GM19023 (cell line): ENCODE data around the gene LRRK1.
"Not testable (repeated sequence)": the region's sequence is repeated elsewhere in the genome, so short reads cannot be mapped to it uniquely, and the experiment has no call there.

Source experiments
- ATAC-seq: cut with Tn5 transposase; IDR thresholded peaks from one replicate; pipeline ENCODE4 v1.9.1; 2021; ENCODE audit warnings: mild to moderate bottlenecking, moderate library complexity; ENCODE audit not compliant: unreplicated experiment

LRRK1 gene

DNA sequence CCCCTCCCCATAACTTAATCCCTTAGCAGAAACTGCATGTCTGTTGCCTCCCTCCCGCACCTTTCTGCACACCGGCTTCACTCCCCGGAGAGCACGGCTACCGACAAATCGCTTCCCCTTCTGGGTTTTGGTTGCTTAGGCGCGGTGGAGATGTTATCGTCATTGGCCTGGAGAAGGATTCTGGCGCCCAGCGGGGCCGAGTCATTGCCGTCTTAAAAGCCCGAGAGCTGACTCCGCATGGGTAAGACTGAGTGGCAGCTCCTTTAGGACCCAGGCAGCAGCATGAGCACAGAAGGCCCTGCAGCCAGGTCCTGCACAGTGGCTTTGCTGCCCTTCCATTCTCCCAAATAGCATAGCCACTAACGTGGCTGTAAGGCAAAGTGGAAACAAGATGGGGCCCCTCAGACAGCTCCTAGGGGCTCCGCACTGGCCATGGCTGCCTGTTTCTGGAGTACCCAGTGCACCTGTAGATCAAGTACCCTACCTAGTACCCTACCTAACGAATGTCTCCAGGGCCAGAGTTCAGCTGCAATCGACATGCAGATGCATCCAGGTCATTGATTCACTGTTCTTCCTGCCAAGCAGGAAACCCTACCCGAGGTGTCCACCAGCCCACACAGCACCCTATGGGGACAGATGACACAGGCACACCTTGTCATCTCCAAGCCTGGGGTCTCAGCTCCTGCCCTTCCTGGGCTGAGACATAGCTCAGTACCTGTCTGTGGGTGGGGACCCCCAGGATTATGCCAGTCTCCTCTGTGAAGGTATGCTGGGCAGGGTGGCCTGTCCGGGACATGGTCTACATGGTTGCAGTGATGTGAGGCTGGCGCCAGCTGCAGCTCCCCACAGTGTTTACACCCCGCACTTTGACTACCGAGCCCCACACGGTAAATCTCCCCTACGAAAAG is 147.6 kb downstream of the LRRK1 start:
- ATAC-seq, result no peak

DNA sequence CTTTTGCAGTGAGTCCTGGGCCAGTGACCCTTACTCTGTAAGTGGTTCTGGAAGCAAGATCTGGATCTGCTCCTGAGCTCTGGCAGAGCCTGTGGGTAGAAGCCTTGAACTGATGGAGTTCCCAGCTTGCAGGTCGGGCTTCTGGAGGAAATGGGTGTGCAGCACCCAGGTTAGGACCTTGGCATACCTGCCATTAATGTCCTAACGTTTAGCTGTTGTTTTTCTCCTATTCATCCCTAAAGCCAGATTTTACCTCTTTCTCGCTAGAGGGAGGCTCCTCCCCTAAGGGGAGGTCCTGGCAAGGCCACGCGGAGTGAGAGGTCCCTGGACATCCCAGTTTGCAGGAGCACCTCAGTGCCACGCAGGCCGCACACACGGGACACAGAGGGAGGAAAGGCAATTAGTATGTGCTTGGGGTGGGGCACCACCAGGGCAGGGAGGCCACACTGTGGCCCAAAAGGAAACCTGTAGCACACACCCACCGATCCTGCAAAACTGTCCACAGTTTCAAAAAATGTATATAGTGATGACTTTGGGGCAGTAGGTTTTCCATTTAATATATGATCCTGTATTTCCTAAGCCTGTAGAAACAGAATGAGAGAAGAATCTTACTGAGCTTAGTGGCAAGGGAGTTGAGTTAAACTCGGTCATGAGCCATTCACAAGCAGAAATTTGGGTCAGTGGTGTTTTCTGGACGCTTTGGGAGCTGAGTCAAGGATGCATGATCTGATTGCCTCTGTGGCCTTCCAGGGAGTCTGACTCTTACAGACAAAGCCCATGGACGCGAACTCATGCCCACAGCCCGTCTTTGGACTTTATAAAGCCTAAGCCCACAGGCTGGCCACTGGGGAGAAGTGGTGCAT is 148.7 kb downstream of the LRRK1 start:
- no peak for ATAC-seq

DNA sequence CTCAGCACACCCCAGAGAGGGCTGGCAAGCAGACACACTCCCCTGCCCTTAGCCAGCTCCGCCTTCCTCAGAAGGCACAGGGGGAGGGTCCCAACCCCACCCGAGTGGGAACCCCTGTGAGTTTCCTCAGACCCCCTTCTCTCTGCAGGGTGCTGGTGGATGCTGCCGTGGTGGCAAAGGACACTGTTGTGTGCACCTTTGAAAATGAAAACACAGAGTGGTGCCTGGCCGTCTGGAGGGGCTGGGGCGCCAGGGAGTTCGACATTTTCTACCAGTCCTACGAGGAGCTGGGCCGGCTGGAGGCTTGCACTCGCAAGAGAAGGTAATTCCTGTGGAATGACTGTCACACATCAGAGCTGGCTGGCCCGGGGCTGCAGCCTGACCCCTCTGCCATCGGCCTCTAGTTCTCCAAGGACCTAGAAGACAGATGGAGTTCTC is 149.4 kb downstream of the LRRK1 start:
- ATAC-seq, result no peak

DNA sequence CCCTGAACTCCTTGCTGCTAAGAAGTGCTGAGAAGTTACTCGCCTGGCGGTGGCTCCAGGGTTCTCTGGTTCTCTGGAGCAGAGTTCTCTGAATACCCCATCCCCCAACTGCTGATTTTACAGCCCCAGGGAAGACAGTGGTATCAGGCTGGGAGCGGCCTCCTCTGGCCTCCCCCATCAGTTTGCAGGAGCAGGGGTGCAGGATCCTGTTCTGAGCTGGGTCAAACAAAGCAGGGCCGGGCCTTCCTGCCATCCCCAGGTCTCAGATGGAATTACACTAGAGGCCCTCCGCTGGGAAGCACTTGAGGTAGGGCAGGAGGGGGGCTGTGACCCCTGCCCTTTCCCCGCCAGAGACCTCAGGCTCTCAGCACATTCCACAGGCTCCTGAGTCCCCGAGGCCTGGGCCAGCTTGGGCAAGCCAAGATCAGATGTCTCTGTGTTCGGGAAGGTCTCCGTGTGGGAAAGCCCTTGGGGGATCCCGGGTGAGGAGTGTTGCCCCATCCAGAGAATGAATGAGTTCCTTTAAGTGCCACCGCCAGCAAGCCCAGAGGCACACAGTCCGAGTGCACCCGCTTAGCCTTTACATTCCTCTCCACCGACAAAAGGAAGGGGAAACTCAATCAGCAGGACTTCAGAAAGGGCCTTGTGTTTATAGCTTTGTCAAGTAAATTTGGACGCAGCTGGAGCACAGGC is 149.9 kb downstream of the LRRK1 start:
- no peak for ATAC-seq

DNA sequence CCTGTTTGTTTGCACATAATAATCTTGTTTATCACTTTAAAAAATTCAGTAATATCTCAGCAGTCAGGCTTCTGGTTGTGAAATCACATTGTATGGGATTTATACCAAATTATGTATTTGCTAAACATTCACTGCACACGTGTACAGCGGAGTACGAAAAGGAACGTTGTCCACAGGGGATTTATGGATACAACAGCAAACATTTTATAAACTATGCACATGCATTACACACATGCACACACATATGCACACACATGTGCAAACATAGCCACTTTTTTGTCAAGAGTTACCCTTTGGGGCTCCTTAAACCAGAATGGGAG is 150.5 kb downstream of the LRRK1 start:
- ATAC-seq, result no peak

DNA sequence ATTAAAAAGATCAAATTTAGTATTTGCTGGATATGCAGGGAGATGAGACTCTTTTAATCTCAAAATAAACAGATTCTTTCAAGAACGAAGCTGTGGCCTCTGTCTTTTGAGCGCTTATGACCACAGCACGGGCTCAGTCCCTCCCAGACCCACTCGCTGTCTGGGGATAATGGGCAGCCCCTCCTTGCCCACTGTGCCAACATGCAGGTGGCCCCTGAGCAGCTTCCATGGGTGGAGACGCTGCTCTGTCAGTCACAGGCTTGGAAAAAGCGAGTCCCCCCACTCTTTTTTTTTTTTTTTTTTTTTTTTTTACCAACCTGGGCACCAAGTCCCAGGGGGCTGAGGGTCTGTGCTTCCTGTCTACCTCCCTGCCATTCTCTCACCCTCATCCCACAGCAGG is 150.9 kb downstream of the LRRK1 start:
- no peak for ATAC-seq

DNA sequence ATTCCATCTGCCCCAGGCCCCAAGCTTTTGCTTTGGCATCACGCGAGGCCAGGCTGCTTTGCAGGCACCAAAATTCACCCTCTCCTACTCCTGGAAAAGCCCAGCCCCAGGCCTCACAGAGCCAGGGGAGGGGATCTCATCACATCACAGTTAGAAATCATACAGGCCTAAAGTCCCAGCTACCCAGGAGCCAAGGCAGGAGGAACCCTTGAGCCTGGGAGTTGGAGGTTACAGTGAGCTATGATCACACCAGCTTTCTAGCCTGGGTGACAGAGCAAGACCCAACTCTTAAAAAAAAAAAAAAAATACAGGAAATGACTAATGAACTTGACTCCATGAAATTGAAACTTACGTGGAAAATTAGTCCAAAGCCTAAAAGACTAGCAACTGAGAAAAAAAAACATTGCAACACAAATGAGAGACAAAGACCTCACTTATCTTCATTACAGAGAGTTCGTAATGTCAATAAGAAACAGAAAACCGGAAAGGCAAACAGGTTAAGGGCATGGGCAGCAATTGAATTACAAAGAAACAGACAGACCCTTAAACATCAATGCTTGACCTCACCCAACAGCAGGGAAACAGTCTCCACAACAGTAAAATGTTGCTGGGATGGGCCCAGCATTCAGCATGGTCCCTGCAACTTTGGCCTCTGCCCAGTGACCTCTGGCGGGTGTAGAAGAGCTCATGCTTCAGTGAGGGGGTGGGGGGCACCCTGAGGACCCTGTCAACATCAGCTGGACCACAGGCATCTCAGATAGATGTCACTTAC is 151.5 kb downstream of the LRRK1 start:
- ATAC-seq, result no peak

DNA sequence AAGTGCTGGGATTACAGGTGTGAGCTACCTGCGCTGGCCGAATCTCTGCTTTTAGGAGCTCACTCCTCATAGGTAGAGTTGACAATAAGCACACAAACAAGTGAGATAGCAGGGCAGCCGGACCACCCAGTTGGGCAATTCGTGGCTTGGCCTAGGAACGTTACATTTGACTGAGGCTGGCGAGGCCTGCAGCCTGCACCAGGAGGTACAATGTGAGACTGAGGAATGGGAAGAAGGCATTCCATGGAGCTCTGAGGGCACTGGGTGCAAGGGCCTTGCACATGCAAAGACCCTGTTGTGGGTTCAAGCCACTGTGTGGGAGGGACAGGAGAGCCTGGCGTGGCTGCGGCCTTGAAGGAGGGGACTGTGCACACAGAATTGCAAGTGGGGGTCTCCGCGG is 152.5 kb downstream of the LRRK1 start:
- ATAC-seq, result no peak

DNA sequence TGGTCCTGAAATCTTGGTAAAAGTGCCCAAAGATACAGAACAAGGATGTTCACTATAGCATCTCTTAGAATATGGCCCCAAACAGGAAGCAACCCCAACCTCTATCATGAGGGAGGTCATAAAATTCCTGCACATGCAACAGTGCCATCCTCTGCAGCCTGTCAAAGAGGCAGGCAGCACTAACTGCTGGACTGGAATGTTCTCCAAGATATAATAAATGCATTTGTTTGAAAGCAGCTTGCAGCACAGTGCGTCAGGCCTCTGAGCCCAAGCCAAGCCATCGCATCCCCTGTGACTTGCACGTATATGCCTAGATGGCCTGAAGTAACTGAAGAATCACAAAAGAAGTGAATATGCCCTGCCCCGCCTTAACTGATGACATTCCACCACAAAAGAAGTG is 153.1 kb downstream of the LRRK1 start:
- ATAC-seq, result not testable (repeated sequence)

DNA sequence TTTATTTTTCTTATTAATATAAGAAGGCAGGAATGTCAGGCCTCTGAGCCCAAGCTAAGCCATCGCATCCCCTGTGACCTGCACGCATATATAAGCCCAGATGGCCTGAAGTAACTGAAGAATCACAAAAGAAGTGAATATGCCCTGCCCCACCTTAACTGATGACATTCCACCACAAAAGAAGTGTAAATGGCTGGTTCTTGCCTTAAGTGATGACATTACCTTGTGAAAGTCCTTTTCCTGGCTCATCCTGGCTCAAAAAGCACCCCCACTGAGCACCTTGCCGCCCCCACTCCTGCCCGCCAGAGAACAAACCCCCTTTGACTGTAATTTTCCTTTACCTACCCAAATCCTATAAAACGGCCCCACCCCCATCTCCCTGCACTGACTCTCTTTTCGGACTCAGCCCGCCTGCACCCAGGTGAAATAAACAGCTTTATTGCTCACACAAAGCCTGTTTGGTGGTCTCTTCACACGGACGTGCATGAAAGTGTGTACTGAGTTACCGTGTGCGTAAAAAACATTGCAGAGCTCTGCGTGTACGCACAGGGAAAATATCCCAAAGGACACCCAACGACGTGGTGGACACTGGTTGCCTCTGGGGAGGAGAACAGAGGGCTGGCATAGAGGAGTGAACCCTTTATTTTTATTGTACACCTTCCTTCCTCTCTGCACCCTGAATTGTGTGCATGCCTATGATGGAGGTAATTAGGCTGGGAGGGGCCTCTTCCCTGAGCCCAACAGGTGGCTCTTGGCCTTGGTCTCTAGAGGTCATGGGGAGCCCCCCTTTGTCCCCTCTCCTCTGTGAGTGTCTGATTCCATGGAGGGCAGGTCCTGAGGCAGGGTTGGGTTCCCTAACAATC is 158.9 kb downstream of the LRRK1 start:
- not testable (repeated sequence) for ATAC-seq

DNA sequence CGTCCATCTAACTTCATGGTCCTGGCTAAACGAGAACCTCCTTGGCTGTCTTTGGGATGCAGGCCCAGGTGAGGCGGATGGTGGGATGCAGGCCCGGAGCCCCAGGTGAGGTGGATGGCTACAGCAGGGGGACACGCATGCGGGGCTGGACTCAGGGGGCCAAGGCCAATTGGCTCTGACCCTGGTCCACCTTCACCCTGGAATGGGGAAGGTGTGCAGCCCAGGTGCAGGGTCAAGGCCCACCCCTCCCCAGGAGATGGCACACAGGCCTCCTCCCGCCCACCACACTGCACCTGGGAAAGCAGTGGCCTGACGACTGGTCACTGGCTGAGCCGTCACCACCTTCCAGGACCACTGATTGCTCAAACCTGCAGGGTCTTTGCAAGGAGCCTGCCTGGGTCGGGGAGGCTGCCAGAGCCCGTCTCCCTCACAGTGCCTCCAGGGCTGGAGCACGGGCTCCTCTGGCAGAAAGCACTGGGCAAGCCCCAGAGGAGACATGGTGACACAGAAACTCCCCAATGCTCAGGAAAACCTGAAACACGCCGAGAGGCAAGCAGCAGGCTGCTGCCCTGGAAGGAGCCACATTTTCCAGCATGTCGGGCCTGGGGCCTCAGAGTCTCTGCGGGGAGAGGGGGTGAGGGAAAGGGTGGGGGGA is 159.6 kb downstream of the LRRK1 start:
- no peak for ATAC-seq

DNA sequence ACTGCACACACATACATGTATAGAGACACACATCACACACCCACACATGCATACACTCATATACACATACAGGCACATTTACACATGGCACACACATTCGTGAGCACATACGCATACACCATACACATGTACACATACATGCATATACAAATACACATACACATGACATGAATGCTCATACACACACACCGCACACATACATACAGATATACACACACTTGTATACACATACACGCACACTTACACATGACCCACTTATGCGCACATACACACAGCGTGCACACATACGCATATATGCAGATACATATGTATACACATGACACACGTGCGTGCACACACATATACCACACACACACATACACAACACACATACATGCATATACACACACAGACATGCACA is 162.7 kb downstream of the LRRK1 start:
- ATAC-seq, result no peak

DNA sequence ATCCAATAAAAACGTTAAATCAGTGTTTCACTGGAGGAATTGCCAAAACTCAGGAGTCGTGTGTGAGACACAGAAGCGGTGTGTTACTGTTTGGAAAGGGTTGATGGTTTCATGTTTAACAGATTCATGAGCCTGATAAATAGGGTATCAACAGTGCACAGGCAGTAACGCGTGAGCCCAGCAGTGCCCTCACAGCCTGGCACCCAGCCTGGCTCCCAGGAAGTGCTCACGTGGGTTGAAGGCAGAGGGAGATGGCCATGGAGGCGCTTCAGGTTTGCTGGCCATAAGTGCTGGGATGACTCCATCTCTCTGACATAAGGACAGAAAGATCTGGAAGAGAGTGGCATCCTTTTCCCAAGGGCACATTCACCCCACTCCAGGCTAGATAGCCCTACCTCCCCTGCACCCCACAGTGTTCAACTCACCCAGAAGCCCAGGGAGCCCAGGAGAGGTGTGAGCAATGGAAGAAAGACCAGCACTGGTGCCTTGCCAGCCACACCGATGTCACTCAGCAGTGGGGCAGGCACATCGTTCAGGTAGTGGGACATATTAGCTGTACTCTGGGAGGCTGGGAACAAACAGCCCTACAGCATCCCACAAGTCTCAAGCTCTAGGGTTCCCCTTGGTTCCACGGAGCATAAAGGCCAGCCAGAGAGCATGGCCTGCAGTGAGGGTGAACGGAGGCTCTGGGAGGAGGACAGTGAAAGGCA is 164.3 kb downstream of the LRRK1 start:
- no peak for ATAC-seq

DNA sequence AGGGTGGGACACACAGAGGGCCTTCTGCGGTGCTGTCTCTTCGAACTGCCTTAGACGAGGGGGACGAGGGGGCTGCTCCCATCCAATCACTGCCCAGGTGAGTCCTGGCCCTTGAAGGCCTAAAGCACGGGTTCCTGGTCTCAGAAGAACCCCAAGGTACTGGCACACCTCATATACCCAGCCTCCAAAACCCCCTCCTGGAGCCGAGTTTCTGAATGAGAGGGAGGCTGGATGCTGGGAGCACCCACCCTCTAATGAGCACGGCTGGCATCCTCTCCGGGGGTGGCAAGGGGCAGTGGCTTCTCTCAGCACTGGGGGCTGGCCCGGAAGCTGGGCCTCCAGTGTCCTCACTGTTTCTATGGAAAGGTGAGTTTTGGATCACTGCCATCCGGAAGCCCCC is 165.6 kb downstream of the LRRK1 start:
- ATAC-seq, result no peak

DNA sequence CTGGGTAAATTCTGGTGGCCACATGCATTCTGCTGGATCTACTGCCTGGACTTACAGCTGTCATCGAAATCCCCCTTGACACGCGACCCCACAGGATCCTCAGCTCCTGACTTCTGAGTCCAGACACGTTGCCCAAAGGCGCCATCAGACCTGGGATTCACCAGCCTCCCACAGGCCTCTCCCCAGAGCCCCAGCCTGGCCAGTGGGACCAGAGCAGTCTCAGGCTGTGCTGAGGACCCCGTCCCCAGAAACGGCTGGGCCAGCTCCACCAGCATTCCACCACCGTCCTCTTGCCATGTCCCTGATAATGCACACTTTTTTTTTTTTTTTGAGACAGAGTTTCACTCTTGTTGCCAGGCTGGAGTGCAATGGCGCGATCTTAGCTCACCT is 166.1 kb downstream of the LRRK1 start:
- no peak for ATAC-seq

DNA sequence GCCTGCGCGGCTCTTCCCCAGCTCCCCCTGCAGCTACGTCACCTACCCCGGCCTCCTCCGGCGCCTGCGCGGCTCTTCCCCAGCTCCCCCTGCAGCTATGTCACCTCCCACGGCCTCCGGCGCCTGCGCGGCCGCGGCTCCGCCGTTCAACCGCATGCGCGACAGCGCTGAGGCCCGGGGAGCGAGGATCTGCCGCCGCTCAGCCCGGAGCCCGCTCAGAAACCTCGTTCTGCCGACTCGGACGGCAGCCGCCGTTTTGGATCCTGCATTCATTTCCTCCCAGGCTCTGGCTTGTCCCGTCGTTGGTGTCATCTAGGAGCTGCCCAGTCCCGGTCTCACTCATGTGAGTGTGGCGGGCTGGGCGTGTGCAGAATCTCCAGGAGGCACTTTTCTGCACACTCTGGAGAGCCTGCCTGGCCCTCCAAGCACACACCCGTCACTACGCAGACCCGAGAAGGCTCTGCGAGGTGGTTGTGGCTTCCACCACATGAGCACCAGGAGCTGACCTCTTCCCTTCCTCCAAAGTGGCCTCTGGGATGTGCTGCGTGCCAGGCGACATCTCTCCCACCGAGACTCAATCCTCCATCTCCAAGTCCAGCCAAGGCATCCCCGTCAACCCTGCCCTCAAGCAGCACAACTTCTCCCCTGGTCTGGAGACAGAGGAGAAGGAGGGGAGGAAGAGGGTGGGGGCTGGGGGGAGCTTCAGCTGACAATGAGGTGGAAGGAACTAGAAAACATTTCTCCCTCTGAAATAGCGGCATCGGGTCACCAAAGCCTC is 167.4 kb downstream of the LRRK1 start:
- no peak for ATAC-seq

DNA sequence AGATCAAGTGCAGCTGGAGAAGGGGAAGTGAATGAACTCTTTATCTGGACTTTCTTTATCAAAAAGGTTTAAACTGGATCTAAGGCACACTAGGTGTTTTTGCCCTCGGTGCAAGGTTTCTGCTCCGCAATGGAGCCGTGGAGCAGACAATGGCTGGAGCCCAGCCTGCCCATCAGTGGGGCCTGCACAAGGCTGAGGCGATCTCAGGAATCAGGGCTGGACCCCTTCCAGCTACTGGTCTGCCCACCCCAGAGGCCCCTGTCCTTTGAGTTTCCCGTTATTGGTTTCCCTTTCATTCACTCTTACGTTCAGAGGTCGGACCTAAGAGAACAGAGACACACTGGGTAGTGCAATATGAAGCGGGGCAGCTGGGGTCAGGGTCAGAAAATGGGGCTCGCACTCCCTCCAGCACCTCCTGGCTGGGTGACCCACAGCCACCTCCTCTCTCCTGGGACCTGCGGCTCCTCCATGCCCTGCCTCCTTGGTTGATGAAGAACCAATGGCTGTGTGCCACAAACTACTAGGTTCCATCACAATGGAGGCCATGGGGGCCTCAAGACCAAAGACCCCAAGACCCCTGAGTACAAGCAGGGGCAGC is 168.1 kb downstream of the LRRK1 start:
- ATAC-seq, result no peak

DNA sequence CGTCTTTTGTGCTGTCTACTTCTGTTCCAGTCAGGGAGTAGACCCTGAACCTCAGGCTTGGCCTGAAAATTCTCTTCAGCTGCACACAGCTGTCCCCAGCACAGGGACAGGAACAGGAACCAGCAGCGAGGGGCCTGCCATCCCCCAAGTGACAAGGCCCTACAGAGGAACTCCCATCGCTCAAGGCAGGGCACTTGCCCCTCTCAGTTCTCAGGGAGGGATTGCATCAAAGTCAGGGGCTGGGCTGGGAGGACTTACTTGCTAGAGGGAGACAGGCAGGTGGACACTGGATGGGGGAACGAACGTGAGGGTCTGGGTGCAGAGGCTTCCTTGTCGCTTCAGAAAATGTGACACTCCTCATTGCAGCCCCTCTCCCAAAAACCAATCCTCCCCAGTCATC is 169.1 kb downstream of the LRRK1 start:
- ATAC-seq, result no peak
